IMR-90 (cell line): ENCODE results near the gene CMTM5. TPM values are rescaled to one million over a fixed set of nuclear protein-coding genes. Genes with fewer than 3 reads are reported as not detected.

Source experiments
- ATAC-seq: fragments of 200-7000 bp; cut with Tn5 transposase; 2 replicates; pipeline ENCODE4 v1.9.1; 2020; ENCODE audit warnings: low read depth, mild to moderate bottlenecking, moderate library complexity
- BruUV-seq: library from RNA; stranded (reverse); fragments of 400-500 nt; replicated peaks from 2 replicates; lab custom pipeline; 2021; lab: Mats Ljungman, UMichigan
- CTCF ChIA-PET: fragments of 300-600 bp; formaldehyde crosslinking; extraction: SDS; loops from one replicate; lab custom pipeline; 2021; ENCODE audit warnings: antibody characterized with exemption; lab: Yijun Ruan, JAX
- POLR2A ChIA-PET: fragments of 300-600 bp; sonication (Branson Sonifier 250); formaldehyde crosslinking; loops from one replicate; lab custom pipeline; 2022; ENCODE audit warnings: antibody characterized with exemption; ENCODE audit not compliant: unreplicated experiment; lab: Charles Lee
- DNase-seq: peaks from one replicate; pipeline ENCODE4 v3.0.0; 2013
- H2AFZ ChIP-seq: replicated peaks from 2 replicates; pipeline ENCODE3; 2013; ENCODE audit warnings: low read length, mild to moderate bottlenecking; ENCODE audit not compliant: poor library complexity
- H2AK5ac ChIP-seq: 2 replicates; pipeline ENCODE4 v1.6.1; 2013; ENCODE audit warnings: low read depth, low read length, inconsistent platforms
- H2AK9ac ChIP-seq: replicated peaks from 2 replicates; pipeline ENCODE3; 2013; ENCODE audit warnings: mild to moderate bottlenecking, low read depth, low read length, moderate library complexity; ENCODE audit not compliant: poor library complexity
- H2BK120ac ChIP-seq: 2 replicates; pipeline ENCODE4 v1.6.1; 2013; ENCODE audit warnings: low read depth, low read length, inconsistent platforms
- H2BK15ac ChIP-seq: 3 replicates; pipeline ENCODE4 v1.6.1; 2013; ENCODE audit warnings: low read depth, low read length, inconsistent platforms
- H2BK20ac ChIP-seq: 2 replicates; pipeline ENCODE4 v1.6.1; 2013; ENCODE audit warnings: low read depth, mild to moderate bottlenecking, inconsistent platforms, low read length, moderate library complexity
- H2BK5ac ChIP-seq: 2 replicates; pipeline ENCODE4 v1.6.1; 2013; ENCODE audit warnings: mild to moderate bottlenecking, low read depth, low read length, inconsistent platforms; ENCODE audit not compliant: poor library complexity, severe bottlenecking
- H3K14ac ChIP-seq: replicated peaks from 2 replicates; pipeline ENCODE4 v1.6.1; 2013; ENCODE audit warnings: low read depth, low read length, inconsistent platforms
- H3K18ac ChIP-seq: 2 replicates; pipeline ENCODE4 v1.6.1; 2013; ENCODE audit warnings: low read depth, low read length, control low read depth
- H3K23ac ChIP-seq: 2 replicates; pipeline ENCODE4 v1.6.1; 2013; ENCODE audit warnings: low read depth, low read length, inconsistent platforms
- H3K27ac ChIP-seq: 2 replicates; pipeline ENCODE4 v1.5.1; 2013; ENCODE audit warnings: mild to moderate bottlenecking, control low read depth, low read length; ENCODE audit not compliant: insufficient read depth
- H3K27me3 ChIP-seq: 2 replicates; pipeline ENCODE4 v1.6.1; 2013; ENCODE audit warnings: low read length; ENCODE audit not compliant: control insufficient read depth, insufficient read depth
- H3K36me3 ChIP-seq: 2 replicates; pipeline ENCODE4 v1.6.1; 2013; ENCODE audit warnings: low read length, mixed read lengths; ENCODE audit not compliant: control insufficient read depth, insufficient read depth
- H3K4ac ChIP-seq: 2 replicates; pipeline ENCODE4 v1.6.1; 2013; ENCODE audit warnings: low read depth, low read length, inconsistent platforms
- H3K4me1 ChIP-seq: 2 replicates; pipeline ENCODE4 v1.6.1; 2013; ENCODE audit warnings: low read length, mixed read lengths; ENCODE audit not compliant: control insufficient read depth, insufficient read depth
- H3K4me2 ChIP-seq: 2 replicates; pipeline ENCODE4 v1.6.1; 2013; ENCODE audit warnings: low read depth, mild to moderate bottlenecking, control low read depth, low read length, moderate library complexity
- H3K4me3 ChIP-seq: 2 replicates; pipeline ENCODE4 v1.5.1; 2013; ENCODE audit warnings: low read depth, mild to moderate bottlenecking, control low read depth, low read length, moderate library complexity; ENCODE audit not compliant: insufficient read depth
- H3K56ac ChIP-seq: 2 replicates; pipeline ENCODE4 v1.6.1; 2013; ENCODE audit warnings: low read length, inconsistent platforms; ENCODE audit not compliant: insufficient read depth; ENCODE audit errors: extremely low read depth
- H3K79me1 ChIP-seq, 2 experiments: 2 replicates each; pipeline ENCODE4 v1.6.1; 2013; ENCODE audit warnings: low read length in 2 of 2, inconsistent platforms in 1 of 2, low read depth in 1 of 2
- H3K9ac ChIP-seq: 2 replicates; pipeline ENCODE4 v1.6.1; 2013; ENCODE audit warnings: low read depth, low read length, control low read depth
- H3K9me1 ChIP-seq: 2 replicates; pipeline ENCODE4 v1.6.1; 2013; ENCODE audit warnings: low read length, inconsistent platforms; ENCODE audit not compliant: insufficient read depth
- H3K9me3 ChIP-seq: 2 replicates; pipeline ENCODE4 v1.6.1; 2013; ENCODE audit warnings: low read length; ENCODE audit not compliant: control insufficient read depth, insufficient read depth
- H4K20me1 ChIP-seq: 2 replicates; pipeline ENCODE4 v1.6.1; 2013; ENCODE audit warnings: low read length, inconsistent platforms; ENCODE audit not compliant: insufficient read depth
- H4K5ac ChIP-seq: 2 replicates; pipeline ENCODE4 v1.6.1; 2013; ENCODE audit warnings: mild to moderate bottlenecking, low read depth, low read length, control low read depth
- H4K8ac ChIP-seq, 2 experiments: 2 replicates each; pipeline ENCODE4 v1.6.1; 2013; ENCODE audit warnings: low read depth in 2 of 2, low read length in 2 of 2, control low read depth in 1 of 2, inconsistent platforms in 1 of 2
- H4K91ac ChIP-seq: 2 replicates; pipeline ENCODE4 v1.6.1; 2013; ENCODE audit warnings: low read depth, low read length, inconsistent platforms; ENCODE audit not compliant: insufficient read depth
- BHLHE40 ChIP-seq: fragments of 150-350 bp; IDR thresholded peaks from 2 replicates; pipeline ENCODE4 v1.6.1; 2016; ENCODE audit warnings: mild to moderate bottlenecking, low read depth, low read length
- CHD1 ChIP-seq: IDR thresholded peaks from 2 replicates; pipeline ENCODE4 v1.6.1; 2012; ENCODE audit warnings: low read depth, low read length, improper control_type of control experiment
- FOS ChIP-seq: fragments of 150-350 bp; IDR thresholded peaks from 2 replicates; pipeline ENCODE4 v1.6.1; 2016; ENCODE audit warnings: low read depth, low read length
- MAFK ChIP-seq: IDR thresholded peaks from 2 replicates; pipeline ENCODE4 v1.6.1; 2012; ENCODE audit warnings: low read depth, low read length, improper control_type of control experiment
- MAZ ChIP-seq: IDR thresholded peaks from 2 replicates; pipeline ENCODE4 v1.6.1; 2012; ENCODE audit warnings: low read depth, mild to moderate bottlenecking, low read length, improper control_type of control experiment, moderate library complexity, borderline replicate concordance
- MXI1 ChIP-seq: IDR thresholded peaks from 2 replicates; pipeline ENCODE4 v1.6.1; 2012; ENCODE audit warnings: low read depth, mild to moderate bottlenecking, low read length, moderate library complexity, borderline replicate concordance
- NFE2L2 ChIP-seq: fragments of 150-350 bp; IDR thresholded peaks from 2 replicates; pipeline ENCODE4 v1.6.1; 2016; ENCODE audit warnings: low read depth, mild to moderate bottlenecking, low read length
- POLR2A ChIP-seq: IDR thresholded peaks from 2 replicates; pipeline ENCODE4 v1.6.1; 2012; ENCODE audit warnings: mild to moderate bottlenecking, low read depth, low read length
- RAD21 ChIP-seq: IDR thresholded peaks from 2 replicates; pipeline ENCODE4 v1.6.1; 2012; ENCODE audit warnings: low read length, improper control_type of control experiment
- RCOR1 ChIP-seq: IDR thresholded peaks from 2 replicates; pipeline ENCODE4 v1.6.1; 2012; ENCODE audit warnings: mild to moderate bottlenecking, low read length, improper control_type of control experiment; ENCODE audit not compliant: insufficient replicate concordance
- RFX5 ChIP-seq: IDR thresholded peaks from 2 replicates; pipeline ENCODE4 v1.8.0; 2012; ENCODE audit warnings: low read depth, mild to moderate bottlenecking, low read length, moderate library complexity
- SMC3 ChIP-seq: fragments of 150-350 bp; IDR thresholded peaks from 2 replicates; pipeline ENCODE4 v1.6.1; 2016; ENCODE audit warnings: low read depth, mild to moderate bottlenecking, antibody characterized with exemption, low read length, moderate library complexity
- WGBS, 2 experiments: methylation state at CpG; one replicate each; pipeline versions ENCODE4 v1.1.5 to v1.1.7; 2013; ENCODE audit warnings: missing lambda C conversion rate in 2 of 2; ENCODE audit not compliant: insufficient read length in 1 of 2; ENCODE audit errors: extremely low coverage in 2 of 2; 5-methylcytosine and 5-hydroxymethylcytosine counted together
- dilution Hi-C: fragments of 300-500 bp; cut with HindIII; formaldehyde crosslinking; loops from one replicate; pipeline ENCODE4 v1.14.3; 2018; ENCODE audit warnings: low sequenced_read_pairs; ENCODE audit not compliant: unreplicated experiment
- in situ Hi-C: fragments of 300-500 bp; cut with MboI; formaldehyde crosslinking; loops from 3 replicates; pipeline ENCODE4 v1.14.3; 2019; ENCODE audit warnings: low sequenced_read_pairs, inconsistent platforms, mixed read lengths
- intact Hi-C: fragments of 100-400 bp; cut with micrococcal nuclease; formaldehyde crosslinking; loops from 2 replicates; pipeline ENCODE4 v1.10.0; 2022
- polyA plus RNA-seq, 3 experiments: library from polyadenylated mRNA; depleted of rRNA; stranded (reverse); fragments of >200 nt; gene quantifications; 2 replicates each; pipeline ENCODE4 v1.2.3, GENCODE V29; 2012; ENCODE audit warnings: low replicate concordance in 1 of 3
- total RNA-seq: library from RNA; depleted of rRNA; stranded (reverse); fragments of >200 nt; gene quantifications from 2 replicates; pipeline ENCODE4 v1.2.3, GENCODE V29; 2012
- TF ChIP-seq, protein P1 (sequence below): fragments of 150-350 bp; IDR thresholded peaks from 2 replicates; pipeline ENCODE4 v1.6.1; 2017; ENCODE audit warnings: mild to moderate bottlenecking, antibody characterized with exemption, low read length, low read depth
- TF ChIP-seq, protein P2 (sequence below): fragments of 150-350 bp; IDR thresholded peaks from 2 replicates; pipeline ENCODE4 v1.6.1; 2016; ENCODE audit warnings: low read depth, mild to moderate bottlenecking, low read length, moderate library complexity, borderline replicate concordance
- TF ChIP-seq, protein P3 (sequence below): conservative IDR thresholded peaks from 2 replicates; pipeline ENCODE4 v1.5.1; 2012; ENCODE audit warnings: mild to moderate bottlenecking, low read depth, low read length, improper control_type of control experiment

Gene CMTM5
- total and polyA plus RNA-seq, 2 of the 4 experiments (the other 2 are of a cell fraction): 0.07 TPM; not detected in 1

DNA sequence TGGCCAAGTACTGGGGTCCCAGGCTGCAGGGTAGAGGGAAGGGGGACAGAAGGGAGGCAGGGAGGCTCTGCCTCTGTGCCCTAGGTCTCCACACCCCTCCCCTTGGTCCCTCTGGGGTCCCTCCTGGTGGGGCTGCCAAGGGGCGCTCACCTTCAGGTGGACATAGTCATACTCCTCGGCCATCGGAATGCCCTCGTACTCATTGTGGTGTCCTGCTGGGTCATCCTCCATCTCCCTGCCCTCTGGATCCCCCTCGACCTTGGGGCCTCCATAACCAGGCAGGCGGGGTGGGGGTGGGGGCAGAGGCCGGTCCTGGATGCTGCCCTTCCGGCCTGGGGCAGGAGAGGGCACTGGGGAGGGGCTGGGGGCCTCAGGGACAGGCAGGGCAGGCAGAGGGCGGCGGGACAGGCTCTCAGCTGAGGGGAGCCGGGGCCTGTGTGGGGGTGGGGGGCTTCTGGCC is 17.6 kb upstream of the CMTM5 start:
- intact Hi-C loops: no loop called here
- no peak overlapping the region for H3K23ac ChIP-seq
- H2AK5ac ChIP-seq: no peak overlapping the region
- 100% methylated on average over 1 of the region's 11 CpGs; no CpG with 5 or more reads in 1 of the 2 experiments for WGBS, 2 experiments
- H2AK9ac ChIP-seq: no peak overlapping the region
- H4K91ac ChIP-seq: no peak overlapping the region
- peaks cover 36% of the 10 kb centered on the region for H3K36me3 ChIP-seq
- H3K9me3 ChIP-seq: no peaks in the 10 kb centered on the region
- in situ Hi-C loops: no loop called here
- no peak overlapping the region for H3K18ac ChIP-seq
- no peak overlapping the region for H2BK15ac ChIP-seq
- no peak overlapping the region for H4K5ac ChIP-seq
- TF ChIP-seq POLR2A (no peak), RCOR1 (no peak), BHLHE40 (no peak), MAFK (no peak), CHD1 (no peak), RAD21 (no peak), FOS (no peak), NFE2L2 (no peak), MAZ (no peak), SMC3 (no peak), RFX5 (no peak), MXI1 (no peak)
- TF ChIP-seq, protein P1, sequence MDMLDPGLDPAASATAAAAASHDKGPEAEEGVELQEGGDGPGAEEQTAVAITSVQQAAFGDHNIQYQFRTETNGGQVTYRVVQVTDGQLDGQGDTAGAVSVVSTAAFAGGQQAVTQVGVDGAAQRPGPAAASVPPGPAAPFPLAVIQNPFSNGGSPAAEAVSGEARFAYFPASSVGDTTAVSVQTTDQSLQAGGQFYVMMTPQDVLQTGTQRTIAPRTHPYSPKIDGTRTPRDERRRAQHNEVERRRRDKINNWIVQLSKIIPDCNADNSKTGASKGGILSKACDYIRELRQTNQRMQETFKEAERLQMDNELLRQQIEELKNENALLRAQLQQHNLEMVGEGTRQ: no peak
- TF ChIP-seq, protein P2, sequence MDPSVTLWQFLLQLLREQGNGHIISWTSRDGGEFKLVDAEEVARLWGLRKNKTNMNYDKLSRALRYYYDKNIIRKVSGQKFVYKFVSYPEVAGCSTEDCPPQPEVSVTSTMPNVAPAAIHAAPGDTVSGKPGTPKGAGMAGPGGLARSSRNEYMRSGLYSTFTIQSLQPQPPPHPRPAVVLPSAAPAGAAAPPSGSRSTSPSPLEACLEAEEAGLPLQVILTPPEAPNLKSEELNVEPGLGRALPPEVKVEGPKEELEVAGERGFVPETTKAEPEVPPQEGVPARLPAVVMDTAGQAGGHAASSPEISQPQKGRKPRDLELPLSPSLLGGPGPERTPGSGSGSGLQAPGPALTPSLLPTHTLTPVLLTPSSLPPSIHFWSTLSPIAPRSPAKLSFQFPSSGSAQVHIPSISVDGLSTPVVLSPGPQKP: no peak
- TF ChIP-seq, protein P3, sequence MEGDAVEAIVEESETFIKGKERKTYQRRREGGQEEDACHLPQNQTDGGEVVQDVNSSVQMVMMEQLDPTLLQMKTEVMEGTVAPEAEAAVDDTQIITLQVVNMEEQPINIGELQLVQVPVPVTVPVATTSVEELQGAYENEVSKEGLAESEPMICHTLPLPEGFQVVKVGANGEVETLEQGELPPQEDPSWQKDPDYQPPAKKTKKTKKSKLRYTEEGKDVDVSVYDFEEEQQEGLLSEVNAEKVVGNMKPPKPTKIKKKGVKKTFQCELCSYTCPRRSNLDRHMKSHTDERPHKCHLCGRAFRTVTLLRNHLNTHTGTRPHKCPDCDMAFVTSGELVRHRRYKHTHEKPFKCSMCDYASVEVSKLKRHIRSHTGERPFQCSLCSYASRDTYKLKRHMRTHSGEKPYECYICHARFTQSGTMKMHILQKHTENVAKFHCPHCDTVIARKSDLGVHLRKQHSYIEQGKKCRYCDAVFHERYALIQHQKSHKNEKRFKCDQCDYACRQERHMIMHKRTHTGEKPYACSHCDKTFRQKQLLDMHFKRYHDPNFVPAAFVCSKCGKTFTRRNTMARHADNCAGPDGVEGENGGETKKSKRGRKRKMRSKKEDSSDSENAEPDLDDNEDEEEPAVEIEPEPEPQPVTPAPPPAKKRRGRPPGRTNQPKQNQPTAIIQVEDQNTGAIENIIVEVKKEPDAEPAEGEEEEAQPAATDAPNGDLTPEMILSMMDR: no peak
- no peak overlapping the region for H3K14ac ChIP-seq
- H4K8ac ChIP-seq: no peak overlapping the region
- no peak overlapping the region for H3K9ac ChIP-seq
- H3K27ac ChIP-seq: no peak overlapping the region
- H3K79me1 ChIP-seq: peaks cover 9 to 30% of the 10 kb centered on the region in 2 experiments; a peak in 3 of 4 replicates
- ChIA-PET POLR2A (no interaction called here), CTCF (no interaction called here)
- ATAC-seq: no peak
- H2AFZ ChIP-seq: no peak overlapping the region
- peaks cover 12% of the 10 kb centered on the region; the same call in 1 of the 2 replicates for H4K20me1 ChIP-seq
- dilution Hi-C loops: no loop called here
- DNase-seq: no peak
- H3K4me2 ChIP-seq: no peak overlapping the region
- H3K27me3 ChIP-seq: no peaks in the 10 kb centered on the region
- H3K4ac ChIP-seq: no peak overlapping the region
- H2BK20ac ChIP-seq: no peak overlapping the region
- peaks cover 4% of the 10 kb centered on the region for H3K4me1 ChIP-seq
- no TSS peak for BruUV-seq
- H3K4me3 ChIP-seq: no peak overlapping the region
- peaks cover 11% of the 10 kb centered on the region; the same call in 1 of the 2 replicates for H3K9me1 ChIP-seq
- no peak overlapping the region for H2BK120ac ChIP-seq
- H2BK5ac ChIP-seq: no peak overlapping the region
- H3K56ac ChIP-seq: no peak overlapping the region
